ENCODE data around the gene RNF103. TPM values are rescaled to one million over a fixed set of nuclear protein-coding genes. Genes with fewer than 3 reads are reported as not detected.

The RNF103 gene
- total and polyA plus RNA-seq, 2 of the 13 experiments (the other 11 are each of a cell fraction or from before 2014, with no cell fraction given) = 19.8 to 21.1 TPM

DNA sequence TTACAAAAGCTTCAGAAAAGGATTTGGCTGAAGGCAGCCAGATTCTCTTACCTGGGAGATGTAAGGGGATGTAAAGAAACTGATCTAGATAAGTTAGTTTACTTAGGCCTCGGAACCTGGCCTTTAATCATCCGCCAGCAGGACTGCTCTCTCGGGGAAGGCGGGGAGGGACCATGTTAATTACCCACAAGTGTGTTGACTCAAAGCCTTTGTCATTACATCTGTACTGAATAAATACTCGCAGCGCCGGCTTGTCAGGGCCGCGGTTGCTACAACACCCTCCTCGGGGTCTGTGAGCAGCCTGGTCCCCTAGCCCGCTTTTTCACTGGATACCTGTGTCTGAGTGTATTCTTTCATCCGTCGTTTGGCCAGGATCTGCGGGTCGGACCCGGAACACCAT lies 67.2 kb downstream of the RNF103 start (continued):
- TF ChIP-seq NR2F6 (IDR thresholded peaks at IDR 0.05) (peak; percentile 73), NR2F6 (CRISPR knock-in tag; IDR thresholded peaks at IDR 0.05) (0 out of 2 replicates have a peak, but pooled peaks have one; percentile 34), ZNF282 (IDR thresholded peaks at IDR 0.05; ENCODE audit: partially characterized antibody) (no peak), KMT2B (CRISPR knock-in tag; IDR thresholded peaks at IDR 0.05) (0 out of 2 replicates have a peak, but pooled peaks have one; percentile 18), MYNN (CRISPR knock-in tag; IDR thresholded peaks at IDR 0.05; ENCODE audit: low read depth) (no peak), RCOR2 (CRISPR knock-in tag; IDR thresholded peaks at IDR 0.05) (peak; percentile 79), ZNF570 (CRISPR knock-in tag; IDR thresholded peaks at IDR 0.05; ENCODE audit: borderline replicate concordance) (no peak), RXRB (CRISPR knock-in tag; IDR thresholded peaks at IDR 0.05; ENCODE audit: borderline replicate concordance) (peak; percentile 45; the same call in 1 of the 2 replicates), ETV6 (CRISPR knock-in tag; conservative IDR thresholded peaks at IDR 0.05) (0 out of 2 replicates have a peak, but pooled peaks have one; percentile 32), RBM39 (IDR thresholded peaks at IDR 0.05; ENCODE audit: low read depth, low read length, poor library complexity, severe bottlenecking) (no peak), SRY (CRISPR knock-in tag; IDR thresholded peaks at IDR 0.05) (no peak), ZBTB3 (CRISPR knock-in tag; IDR thresholded peaks at IDR 0.05; ENCODE audit: borderline replicate concordance, low read depth) (no peak), HMGA1 (CRISPR knock-in tag; conservative IDR thresholded peaks at IDR 0.05) (no peak), EP300 (IDR thresholded peaks at IDR 0.05; ENCODE audit: low read depth in 2 of 2, low read length in 2 of 2) (peak in 1 of 2 experiments; percentile 73; a peak in 2 of 4 replicates), EP300 (CRISPR knock-in tag; IDR thresholded peaks at IDR 0.05; ENCODE audit: borderline replicate concordance) (peak; percentile 78), IKZF4 (CRISPR knock-in tag; IDR thresholded peaks at IDR 0.05; ENCODE audit: borderline replicate concordance, low read depth, not compliant biosample characterization) (no peak), CBFB (CRISPR knock-in tag; IDR thresholded peaks at IDR 0.05) (peak; percentile 87), ZBTB44 (CRISPR knock-in tag; IDR thresholded peaks at IDR 0.05) (no peak), RAD51 (IDR thresholded peaks at IDR 0.05; ENCODE audit: borderline replicate concordance) (no peak), PAWR (CRISPR knock-in tag; IDR thresholded peaks at IDR 0.05; ENCODE audit: borderline replicate concordance) (no peak), ZFP1 (CRISPR knock-in tag; IDR thresholded peaks at IDR 0.05) (peak; percentile 91), PCBP2 (optimal IDR thresholded peaks at IDR 0.05; ENCODE audit: low read depth, low read length, poor library complexity, severe bottlenecking) (no peak), USF2 (IDR thresholded peaks at IDR 0.05; ENCODE audit: low read depth, low read length) (no peak), USF2 (CRISPR knock-in tag; IDR thresholded peaks at IDR 0.05; ENCODE audit: borderline replicate concordance) (no peak), KDM2A (CRISPR knock-in tag; IDR thresholded peaks at IDR 0.05; ENCODE audit: borderline replicate concordance, low read depth) (peak; percentile 69; the same call in 1 of the 2 replicates), PTBP1 (IDR thresholded peaks at IDR 0.05; ENCODE audit: low read depth, low read length, poor library complexity, severe bottlenecking) (no peak), ZC3H4 (CRISPR knock-in tag; IDR thresholded peaks at IDR 0.05; ENCODE audit: borderline replicate concordance) (no peak)
- TF ChIP-seq, protein P1, sequence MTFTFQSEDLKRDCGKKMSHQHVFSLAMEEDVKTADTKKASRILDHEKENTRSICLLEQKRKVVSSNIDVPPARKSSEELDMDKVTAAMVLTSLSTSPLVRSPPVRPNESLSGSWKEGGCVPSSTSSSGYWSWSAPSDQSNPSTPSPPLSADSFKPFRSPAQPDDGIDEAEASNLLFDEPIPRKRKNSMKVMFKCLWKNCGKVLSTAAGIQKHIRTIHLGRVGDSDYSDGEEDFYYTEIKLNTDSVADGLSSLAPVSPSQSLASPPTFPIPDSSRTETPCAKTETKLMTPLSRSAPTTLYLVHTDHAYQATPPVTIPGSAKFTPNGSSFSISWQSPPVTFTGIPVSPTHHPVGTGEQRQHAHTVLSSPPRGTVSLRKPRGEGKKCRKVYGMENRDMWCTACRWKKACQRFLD (CRISPR knock-in tag; IDR thresholded peaks at IDR 0.05; ENCODE audit: borderline replicate concordance) = no peak

Data from HepG2 (cell line).